A549 (cell line): ENCODE measurements around the gene SLC16A10. TPM values are rescaled to one million over a fixed set of nuclear protein-coding genes. Genes with fewer than 3 reads are reported as not detected.
A peak's percentile ranks its signal among the peaks of the same experiment; 100 is the strongest.

Experiments used
- ATAC-seq, 2 experiments: fragments of 200-7000 bp in 1 of 2; fragments of >200 bp in 1 of 2; cut with Nextera tagmentation in 1 of 2; cut with Tn5 transposase in 1 of 2; 3 replicates each; pipeline versions ENCODE4 v1.8.0 to v1.9.1; 2018 to 2020; ENCODE audit warnings: mild to moderate bottlenecking in 1 of 2, moderate library complexity in 1 of 2
- CTCF ChIA-PET: fragments of 300-600 bp; sonication (Branson Sonifier 250); formaldehyde crosslinking; extraction: SDS; loops from one replicate; lab custom pipeline; 2021; ENCODE audit warnings: antibody characterized with exemption, inconsistent platforms; lab: Yijun Ruan, JAX
- POLR2A ChIA-PET: fragments of 350-600 bp; formaldehyde crosslinking; extraction: SDS; loops from one replicate; lab custom pipeline; 2021; ENCODE audit warnings: antibody characterized with exemption, inconsistent platforms; lab: Yijun Ruan, JAX
- DNase-seq, 2 experiments: peaks; one replicate each; pipeline versions ENCODE4 v3.0.0 to v3.0.0-alpha.2; 2011 to 2016; ENCODE audit warnings: low read depth in 1 of 2, low spot score in 1 of 2
- FAIRE-seq: peaks from 2 replicates; lab custom pipeline; 2011; peaks lifted over from hg19 to GRCh38; lab: Jason Lieb, UNC
- H3K27ac ChIP-seq, 2 experiments: fragments of >200 bp; sonication (Bioruptor Twin); formaldehyde crosslinking; 3 replicates each; pipeline ENCODE4 v1.5.1; 2016 to 2017
- H3K4me1 ChIP-seq: fragments of >200 bp; sonication (Bioruptor Twin); formaldehyde crosslinking; 3 replicates; pipeline ENCODE4 v1.6.1; 2016
- H3K4me2 ChIP-seq: fragments of >200 bp; sonication (Bioruptor Twin); formaldehyde crosslinking; 3 replicates; pipeline ENCODE4 v1.6.1; 2016
- H3K4me3 ChIP-seq: fragments of >200 bp; sonication (Bioruptor Twin); formaldehyde crosslinking; 3 replicates; pipeline ENCODE4 v1.5.1; 2016
- H3K9me3 ChIP-seq: fragments of >200 bp; sonication (Bioruptor Twin); formaldehyde crosslinking; 3 replicates; pipeline ENCODE4 v1.6.1; 2016
- BCL3 ChIP-seq: fragments of >200 bp; sonication (Bioruptor Twin); formaldehyde crosslinking; IDR thresholded peaks from 3 replicates; pipeline ENCODE4 v1.6.1; 2016
- CBX8 ChIP-seq: fragments of 200-600 bp; sonication (generic); IDR thresholded peaks from 2 replicates; pipeline ENCODE4 v1.6.1; 2016
- CEBPB ChIP-seq, 2 experiments: fragments of >200 bp in 1 of 2; sonication (Bioruptor Twin) in 1 of 2; formaldehyde crosslinking in 1 of 2; IDR thresholded peaks; 2 replicates each; pipeline ENCODE4 v1.6.1; 2012 to 2016
- CHD4 ChIP-seq: fragments of 200-600 bp; sonication (generic); IDR thresholded peaks from 2 replicates; pipeline ENCODE4 v1.6.1; 2016; ENCODE audit warnings: antibody characterized with exemption, mild to moderate bottlenecking, borderline replicate concordance
- EHMT2 ChIP-seq: fragments of 200-600 bp; sonication (generic); IDR thresholded peaks from 2 replicates; pipeline ENCODE4 v1.6.1; 2016; ENCODE audit warnings: antibody characterized with exemption, low read depth, mild to moderate bottlenecking, moderate library complexity
- ESRRA ChIP-seq: fragments of 150-350 bp; IDR thresholded peaks from 2 replicates; pipeline ENCODE4 v1.6.1; 2014; ENCODE audit warnings: mild to moderate bottlenecking, low read length, borderline replicate concordance
- FOSB ChIP-seq: fragments of 250-450 bp; sonication (Bioruptor Pico); IDR thresholded peaks from 2 replicates; pipeline ENCODE4 v1.5.0; 2020; ENCODE audit warnings: mild to moderate bottlenecking, moderate library complexity
- GATA3 ChIP-seq: IDR thresholded peaks from 2 replicates; pipeline ENCODE4 v1.6.1; 2012; ENCODE audit warnings: borderline replicate concordance
- HDAC2 ChIP-seq: fragments of 200-600 bp; sonication (generic); IDR thresholded peaks from 2 replicates; pipeline ENCODE4 v1.6.1; 2016
- HOXA7 ChIP-seq: fragments of 250-450 bp; sonication (Bioruptor Pico); IDR thresholded peaks from 2 replicates; pipeline ENCODE4 v1.5.0; 2020; ENCODE audit warnings: mild to moderate bottlenecking, moderate library complexity
- JUNB ChIP-seq: fragments of >200 bp; sonication (Bioruptor Twin); formaldehyde crosslinking; IDR thresholded peaks from 2 replicates; pipeline ENCODE4 v1.6.1; 2016
- KDM1A ChIP-seq: fragments of 200-600 bp; sonication (generic); IDR thresholded peaks from 2 replicates; pipeline ENCODE4 v1.6.1; 2016; ENCODE audit warnings: low read depth, mild to moderate bottlenecking
- KDM5A ChIP-seq: fragments of 200-600 bp; sonication (generic); IDR thresholded peaks from 2 replicates; pipeline ENCODE4 v1.6.1; 2016; ENCODE audit warnings: antibody characterized with exemption, mild to moderate bottlenecking
- MAFK ChIP-seq: fragments of 450-650 bp; IDR thresholded peaks from 2 replicates; pipeline ENCODE4 v1.6.1; 2014; ENCODE audit not compliant: partially characterized antibody
- MYC ChIP-seq: IDR thresholded peaks from 2 replicates; pipeline ENCODE4 v1.6.1; 2012; ENCODE audit warnings: mild to moderate bottlenecking, inconsistent platforms, low read length, improper control_type of control experiment, borderline replicate concordance
- NFE2L2 ChIP-seq: fragments of 150-350 bp; conservative IDR thresholded peaks from 2 replicates; pipeline ENCODE4 v1.6.1; 2014; ENCODE audit warnings: low read length
- PBX3 ChIP-seq: IDR thresholded peaks from 2 replicates; pipeline ENCODE4 v1.6.1; 2012
- RNF2 ChIP-seq: fragments of 200-600 bp; sonication (generic); IDR thresholded peaks from 2 replicates; pipeline ENCODE4 v1.6.1; 2016; ENCODE audit warnings: low read depth, mild to moderate bottlenecking, antibody characterized with exemption, moderate library complexity, borderline replicate concordance
- TP53 ChIP-seq: fragments of 250-450 bp; sonication (Bioruptor Pico); IDR thresholded peaks from 2 replicates; pipeline ENCODE4 v1.5.0; 2021; ENCODE audit warnings: mild to moderate bottlenecking, moderate library complexity
- ZFP36 ChIP-seq: fragments of 450-650 bp; IDR thresholded peaks from 2 replicates; pipeline ENCODE4 v1.6.1; 2014; ENCODE audit warnings: borderline replicate concordance; ENCODE audit not compliant: partially characterized antibody
- WGBS: methylation state at CpG from one replicate; pipeline ENCODE4 v1.1.6; 2017; ENCODE audit errors: missing lambda C conversion rate; 5-methylcytosine and 5-hydroxymethylcytosine counted together
- polyA plus RNA-seq, 4 experiments: library from polyadenylated mRNA; depleted of rRNA in 3 of 4; stranded (reverse); fragments of >200 nt; fragmentation: RNase III in 1 of 4; extraction: RNeasy Plus Mini Kit Qiagen cat#74134 plus additional on column Dnase treatment in 1 of 4; gene quantifications; 2 replicates in 3 of 4; 3 replicates in 1 of 4; pipeline ENCODE4 v1.2.3, GENCODE V29; 2011 to 2017
- TF ChIP-seq, protein P1 (sequence below): fragments of 150-350 bp; IDR thresholded peaks from 2 replicates; pipeline ENCODE4 v1.6.1; 2014; ENCODE audit warnings: low read depth, mild to moderate bottlenecking, low read length
- TF ChIP-seq, protein P2 (sequence below): fragments of 250-450 bp; sonication (Bioruptor Pico); IDR thresholded peaks from 2 replicates; pipeline ENCODE4 v1.5.0; 2020; ENCODE audit warnings: low read depth, mild to moderate bottlenecking, moderate library complexity
- TF ChIP-seq, protein P3 (sequence below): fragments of 250-450 bp; sonication (Bioruptor Pico); IDR thresholded peaks from 2 replicates; pipeline ENCODE4 v1.5.0; 2021; ENCODE audit warnings: mild to moderate bottlenecking, moderate library complexity, borderline replicate concordance
- TF ChIP-seq, protein P4 (sequence below): IDR thresholded peaks from 2 replicates; pipeline ENCODE4 v1.6.1; 2012; ENCODE audit warnings: low read depth, borderline replicate concordance

SLC16A10 gene
- polyA plus RNA-seq, 2 of the 4 experiments (the other 2 are of a cell fraction) = 0.27 to 1.00 TPM

GRCh38 chr6:111221804-111222203 lies 134.5 kb downstream of the SLC16A10 start:
- Histone ChIP-seq H3K4me1 (no peaks in the 10 kb centered on the region), H3K4me3 (no peak overlapping the region), H3K9me3 (no peaks in the 10 kb centered on the region), H3K27ac (no peak overlapping the region), H3K4me2 (no peak overlapping the region)
- POLR2A ChIA-PET = no interaction called here
- WGBS = 49% methylated on average over 4 of the region's 4 CpGs
- FAIRE-seq (no peak), DNase-seq (no peak), ATAC-seq (no peak)
- CTCF ChIA-PET = interaction anchor here (1.4 kb wide), 1 partner anchor 35 kb away, joined by 7 read pairs; no protein-coding TSS in a partner anchor
- TF ChIP-seq, protein P1, sequence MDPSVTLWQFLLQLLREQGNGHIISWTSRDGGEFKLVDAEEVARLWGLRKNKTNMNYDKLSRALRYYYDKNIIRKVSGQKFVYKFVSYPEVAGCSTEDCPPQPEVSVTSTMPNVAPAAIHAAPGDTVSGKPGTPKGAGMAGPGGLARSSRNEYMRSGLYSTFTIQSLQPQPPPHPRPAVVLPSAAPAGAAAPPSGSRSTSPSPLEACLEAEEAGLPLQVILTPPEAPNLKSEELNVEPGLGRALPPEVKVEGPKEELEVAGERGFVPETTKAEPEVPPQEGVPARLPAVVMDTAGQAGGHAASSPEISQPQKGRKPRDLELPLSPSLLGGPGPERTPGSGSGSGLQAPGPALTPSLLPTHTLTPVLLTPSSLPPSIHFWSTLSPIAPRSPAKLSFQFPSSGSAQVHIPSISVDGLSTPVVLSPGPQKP = no peak
- no peak for TF ChIP-seq KDM1A
- no peak for TF ChIP-seq GATA3
- TF ChIP-seq EHMT2 = no peak

- ChIA-PET CTCF (interaction anchor here (0.8 to 2.2 kb wide), 2 partner anchors 12 to 82 kb away, joined by 3 to 7 read pairs; no protein-coding TSS in a partner anchor), POLR2A (no interaction called here)
- Histone ChIP-seq H3K4me1 (no peaks in the 10 kb centered on the region), H3K4me2 (no peak overlapping the region), H3K4me3 (no peak overlapping the region), H3K9me3 (no peaks in the 10 kb centered on the region), H3K27ac (no peak overlapping the region)
- DNase-seq (no peak), FAIRE-seq (no peak), ATAC-seq (no peak)
- TF ChIP-seq NFE2L2 = no peak
- TF ChIP-seq PBX3 = no peak
- TF ChIP-seq KDM1A = no peak
- no peak for TF ChIP-seq HDAC2
- 0% methylated on average over 1 of the region's 1 CpG for WGBS
Measured at GRCh38 chr6:111222341-111222740, 135.0 kb downstream of the SLC16A10 start.

DNA sequence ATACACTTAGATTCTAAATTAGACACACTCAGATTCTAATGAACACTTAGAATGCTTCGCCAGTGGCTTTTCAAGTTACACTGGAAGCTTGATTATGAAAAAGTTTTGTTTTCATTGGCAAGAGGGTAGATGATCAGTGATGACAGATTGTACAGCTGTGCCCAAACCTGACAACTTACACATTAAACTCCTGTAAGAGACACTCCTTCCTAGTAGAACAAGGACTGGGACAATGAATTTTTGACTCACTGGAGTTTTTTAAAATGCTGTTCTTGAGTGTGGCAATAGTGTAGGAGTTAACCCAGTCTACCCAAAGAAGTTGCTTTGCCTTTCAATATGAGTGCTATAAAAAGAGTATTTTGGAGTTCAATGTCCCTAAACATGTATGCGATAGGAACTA lies 140.8 kb downstream of the SLC16A10 start:
- POLR2A ChIA-PET = no interaction called here
- no peak overlapping the region for H3K4me3 ChIP-seq
- peak; percentile 34 to 50; a peak in 3 of 6 replicates for ATAC-seq
- H3K27ac ChIP-seq = peak overlapping the region; percentile 59 to 73; a peak in 4 of 6 replicates
- no peaks in the 10 kb centered on the region for H3K9me3 ChIP-seq
- peak overlapping the region; percentile 66 for H3K4me2 ChIP-seq
- WGBS = 71% methylated on average over 2 of the region's 2 CpGs
- TF ChIP-seq, protein P2, sequence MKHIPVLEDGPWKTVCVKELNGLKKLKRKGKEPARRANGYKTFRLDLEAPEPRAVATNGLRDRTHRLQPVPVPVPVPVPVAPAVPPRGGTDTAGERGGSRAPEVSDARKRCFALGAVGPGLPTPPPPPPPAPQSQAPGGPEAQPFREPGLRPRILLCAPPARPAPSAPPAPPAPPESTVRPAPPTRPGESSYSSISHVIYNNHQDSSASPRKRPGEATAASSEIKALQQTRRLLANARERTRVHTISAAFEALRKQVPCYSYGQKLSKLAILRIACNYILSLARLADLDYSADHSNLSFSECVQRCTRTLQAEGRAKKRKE = no peak
- TF ChIP-seq, protein P1 = no peak
- TF ChIP-seq MYC (no peak), TP53 (CRISPR knock-in tag) (no peak), KDM1A (no peak), RNF2 (no peak), ESRRA (no peak), KDM5A (no peak), JUNB (no peak), EHMT2 (no peak), CHD4 (no peak), HOXA7 (CRISPR knock-in tag) (no peak), CEBPB (IDR thresholded peaks at IDR 0.05) (no peak), BCL3 (no peak), ZFP36 (no peak), CBX8 (no peak), MAFK (no peak), FOSB (CRISPR knock-in tag) (no peak)
- TF ChIP-seq, protein P3, sequence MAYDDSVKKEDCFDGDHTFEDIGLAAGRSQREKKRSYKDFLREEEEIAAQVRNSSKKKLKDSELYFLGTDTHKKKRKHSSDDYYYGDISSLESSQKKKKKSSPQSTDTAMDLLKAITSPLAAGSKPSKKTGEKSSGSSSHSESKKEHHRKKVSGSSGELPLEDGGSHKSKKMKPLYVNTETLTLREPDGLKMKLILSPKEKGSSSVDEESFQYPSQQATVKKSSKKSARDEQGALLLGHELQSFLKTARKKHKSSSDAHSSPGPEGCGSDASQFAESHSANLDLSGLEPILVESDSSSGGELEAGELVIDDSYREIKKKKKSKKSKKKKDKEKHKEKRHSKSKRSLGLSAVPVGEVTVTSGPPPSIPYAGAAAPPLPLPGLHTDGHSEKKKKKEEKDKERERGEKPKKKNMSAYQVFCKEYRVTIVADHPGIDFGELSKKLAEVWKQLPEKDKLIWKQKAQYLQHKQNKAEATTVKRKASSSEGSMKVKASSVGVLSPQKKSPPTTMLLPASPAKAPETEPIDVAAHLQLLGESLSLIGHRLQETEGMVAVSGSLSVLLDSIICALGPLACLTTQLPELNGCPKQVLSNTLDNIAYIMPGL (CRISPR knock-in tag) = no peak
- TF ChIP-seq, protein P4, sequence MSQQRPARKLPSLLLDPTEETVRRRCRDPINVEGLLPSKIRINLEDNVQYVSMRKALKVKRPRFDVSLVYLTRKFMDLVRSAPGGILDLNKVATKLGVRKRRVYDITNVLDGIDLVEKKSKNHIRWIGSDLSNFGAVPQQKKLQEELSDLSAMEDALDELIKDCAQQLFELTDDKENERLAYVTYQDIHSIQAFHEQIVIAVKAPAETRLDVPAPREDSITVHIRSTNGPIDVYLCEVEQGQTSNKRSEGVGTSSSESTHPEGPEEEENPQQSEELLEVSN = no peak
- TF ChIP-seq, all 56 proteins: peak for 0
- no peak for FAIRE-seq
- CTCF ChIA-PET = no interaction called here
- DNase-seq = no peak
- H3K4me1 ChIP-seq = peaks cover 36% of the 10 kb centered on the region
